Mammary epithelial cell (primary cell): ENCODE data around the gene KCND3.

ENCODE experiments used
- CTCF ChIP-seq, 2 donors: IDR thresholded peaks in 1 of 2; conservative IDR thresholded peaks in 1 of 2; 2 replicates each; pipeline ENCODE4 v1.5.1; 2011 to 2012; ENCODE audit warnings: inconsistent platforms in 2 of 2, low read length in 2 of 2, mild to moderate bottlenecking in 2 of 2, control low read depth in 1 of 2, low read depth in 1 of 2; ENCODE audit not compliant: insufficient read depth in 1 of 2; ENCODE audit errors: extremely low read depth in 1 of 2
- EZH2 ChIP-seq: IDR thresholded peaks from 2 replicates; pipeline ENCODE4 v1.6.1; 2012; ENCODE audit warnings: low read length, inconsistent platforms, borderline replicate concordance

GRCh38 chr1:111967067-111967690 is 22.3 kb downstream of the KCND3 start:
- TF ChIP-seq CTCF (conservative IDR thresholded peaks at IDR 0.05 in 1 of 2, IDR thresholded peaks at IDR 0.05 in 1 of 2; ENCODE audit: extremely low read depth in 1 of 2, insufficient read depth in 1 of 2, low read depth in 1 of 2, low read length in 2 of 2) (no peak), EZH2 (no peak)
